GM19035 (cell line): ENCODE measurements around the gene RGS9BP.
"Not testable (repeated sequence)": the region's sequence is repeated elsewhere in the genome, so short reads cannot be mapped to it uniquely, and the experiment has no call there.

ENCODE experiments used
- ATAC-seq: cut with Tn5 transposase; IDR thresholded peaks from one replicate; pipeline ENCODE4 v1.9.1; 2021; ENCODE audit not compliant: unreplicated experiment

The RGS9BP gene

GRCh38 chr19:32694851-32695250, 19.2 kb downstream of the RGS9BP start:
- not testable (repeated sequence) for ATAC-seq

- ATAC-seq, result not testable (repeated sequence)
Observed at GRCh38 chr19:32695506-32695905, 19.9 kb downstream of the RGS9BP start.

DNA sequence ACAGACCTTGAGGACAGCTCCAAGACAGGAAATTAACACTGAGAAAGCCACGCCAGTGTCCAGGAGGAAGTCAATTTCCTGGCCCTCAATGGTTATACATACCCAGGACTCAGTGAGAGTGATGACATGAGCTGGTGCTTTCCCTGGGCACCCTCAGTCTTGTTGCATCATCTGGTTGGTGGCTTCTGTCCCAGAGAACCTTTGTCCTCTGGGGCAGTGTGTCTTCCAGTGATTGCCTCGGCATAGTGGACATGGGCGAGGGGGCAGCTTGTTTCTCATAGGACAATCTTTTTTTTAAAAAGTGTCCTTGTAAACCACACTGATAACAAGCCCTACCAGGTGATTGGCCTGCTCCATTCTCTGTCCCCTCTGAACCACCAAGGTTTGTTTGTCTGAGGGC, 21.1 kb downstream of the RGS9BP start:
- not testable (repeated sequence) for ATAC-seq

GRCh38 chr19:32700129-32700528, 24.5 kb downstream of the RGS9BP start:
- ATAC-seq, result not testable (repeated sequence)

DNA sequence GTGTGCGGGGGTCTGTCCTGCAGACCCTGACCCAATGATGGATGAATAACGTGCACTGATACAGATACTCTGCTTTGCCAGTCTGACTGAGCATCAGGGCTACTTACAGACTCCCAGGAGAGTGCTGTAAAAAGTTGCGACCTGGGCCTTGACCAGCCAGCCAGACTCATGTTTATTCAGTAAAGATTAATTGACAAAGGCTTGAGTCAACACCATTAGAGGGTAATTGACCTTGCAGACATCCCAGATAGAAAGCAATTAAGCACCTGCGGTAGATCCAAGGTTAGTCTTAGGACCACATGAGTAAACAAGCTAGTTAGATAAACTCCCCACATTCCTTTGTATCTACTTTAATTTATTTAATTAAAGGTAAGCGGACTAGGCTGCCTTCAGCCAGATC, 26.4 kb downstream of the RGS9BP start:
- ATAC-seq, result no peak

DNA sequence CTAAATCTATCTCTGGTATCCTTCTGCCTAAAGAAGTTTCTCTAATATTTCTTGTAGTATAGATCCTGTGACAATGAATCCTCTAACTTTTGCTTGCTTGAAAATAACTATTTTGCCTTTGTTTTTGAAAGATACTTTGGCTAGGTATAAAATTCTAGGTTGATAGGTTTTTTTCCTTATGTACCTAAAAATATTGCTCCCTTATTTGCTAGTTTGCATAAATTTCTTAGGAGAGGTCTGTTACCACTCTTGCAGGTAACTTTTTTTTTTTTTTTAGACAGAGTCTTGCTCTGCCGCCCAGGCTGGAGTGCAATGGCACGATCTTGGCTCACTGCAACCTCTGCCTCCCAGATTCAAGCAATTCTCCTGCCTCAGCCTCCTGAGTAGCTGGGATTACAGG, 28.4 kb downstream of the RGS9BP start:
- not testable (repeated sequence) for ATAC-seq

DNA sequence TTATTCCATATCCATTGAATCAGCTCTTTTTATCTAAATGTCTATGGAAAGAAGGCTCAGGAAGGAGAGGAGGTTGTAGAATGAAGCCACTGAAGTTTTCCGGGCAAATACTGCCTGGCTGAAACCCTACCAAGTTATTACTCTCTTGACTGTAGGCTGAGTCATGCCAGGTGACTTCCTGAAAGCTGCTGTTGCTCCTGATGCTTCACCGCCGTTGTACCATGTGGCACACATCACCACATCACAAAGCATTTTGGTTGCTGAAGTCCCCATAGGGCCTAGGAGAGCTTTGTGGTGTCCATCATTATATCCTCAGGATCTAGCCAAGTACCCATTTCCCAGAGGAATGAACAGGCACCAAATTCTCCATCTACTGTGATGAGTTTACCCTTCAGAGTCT, 32.8 kb downstream of the RGS9BP start:
- no peak for ATAC-seq

- no peak for ATAC-seq
Observed at GRCh38 chr19:32709032-32709431, 33.4 kb downstream of the RGS9BP start.

DNA sequence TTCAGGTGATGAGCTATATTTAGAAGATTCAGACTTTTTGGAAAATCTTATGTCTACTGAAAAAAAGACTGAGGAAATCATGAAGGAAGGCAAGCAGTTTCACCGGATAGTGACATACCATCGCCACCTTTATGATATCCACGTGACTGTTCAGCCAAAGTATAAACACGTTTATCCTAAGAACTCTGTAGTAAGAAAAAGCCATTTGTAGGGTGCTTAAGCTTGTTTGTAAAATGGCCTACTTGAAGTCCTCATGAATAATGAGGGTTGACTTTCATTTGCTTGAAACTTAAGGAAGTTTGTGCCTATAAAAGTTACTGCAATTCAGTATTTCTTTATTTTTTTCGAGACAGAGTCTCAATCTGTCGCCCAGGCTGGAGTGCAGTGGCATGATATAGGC, 36.1 kb downstream of the RGS9BP start:
- no peak for ATAC-seq

- not testable (repeated sequence) for ATAC-seq
Observed at GRCh38 chr19:32716203-32716602, 40.6 kb downstream of the RGS9BP start.

GRCh38 chr19:32717496-32717895, 41.8 kb downstream of the RGS9BP start:
- ATAC-seq, result no peak

DNA sequence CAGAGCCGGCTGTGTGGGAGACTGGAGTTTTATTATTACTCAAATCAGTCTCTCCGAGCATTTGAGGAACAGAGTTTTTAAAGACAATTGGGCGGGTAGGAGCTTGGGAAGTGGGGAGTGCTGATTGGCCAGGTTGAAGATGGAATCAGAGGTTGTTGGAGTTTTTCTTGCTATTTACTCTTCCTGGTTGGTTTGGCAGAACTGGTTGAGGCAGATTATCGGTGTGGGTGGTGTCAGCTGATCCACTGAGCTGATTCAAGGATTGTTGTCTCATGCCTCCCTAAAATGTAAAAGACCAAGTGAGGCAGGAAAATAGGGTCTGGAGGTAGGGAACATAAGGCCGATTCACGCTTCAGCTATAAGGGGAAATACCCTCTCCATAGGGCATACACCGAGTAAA, 42.6 kb downstream of the RGS9BP start:
- no peak for ATAC-seq

DNA sequence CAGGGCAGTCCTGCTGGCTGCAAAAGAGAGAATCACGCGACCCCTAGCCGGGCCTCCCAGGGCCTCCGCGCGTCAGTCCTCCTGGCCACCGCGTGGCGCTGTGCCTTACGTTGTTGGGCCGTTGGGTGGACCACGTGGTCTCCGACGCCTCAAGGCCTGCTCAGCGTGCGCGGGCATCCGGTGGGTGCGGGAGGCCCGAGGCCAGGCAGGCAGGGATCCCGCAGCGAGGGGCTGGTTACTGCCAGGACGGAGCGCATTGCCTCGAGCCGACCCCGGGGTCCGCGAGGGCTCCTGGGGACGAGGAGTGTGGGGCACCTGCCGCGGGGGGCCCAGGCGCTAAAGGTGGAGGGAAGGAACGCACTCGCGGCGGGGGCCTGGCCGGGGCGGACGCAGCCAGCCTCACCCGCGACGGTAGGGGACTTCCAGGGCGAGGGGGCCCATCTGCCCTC, 44.0 kb downstream of the RGS9BP start, which contains the start of gene TDRD12:
TSS of gene TDRD12 (plus strand) at position 157 of the 449 bp plus-strand sequence. CDS start 306 bp downstream, outside the sequence.
- ATAC-seq, result no peak

DNA sequence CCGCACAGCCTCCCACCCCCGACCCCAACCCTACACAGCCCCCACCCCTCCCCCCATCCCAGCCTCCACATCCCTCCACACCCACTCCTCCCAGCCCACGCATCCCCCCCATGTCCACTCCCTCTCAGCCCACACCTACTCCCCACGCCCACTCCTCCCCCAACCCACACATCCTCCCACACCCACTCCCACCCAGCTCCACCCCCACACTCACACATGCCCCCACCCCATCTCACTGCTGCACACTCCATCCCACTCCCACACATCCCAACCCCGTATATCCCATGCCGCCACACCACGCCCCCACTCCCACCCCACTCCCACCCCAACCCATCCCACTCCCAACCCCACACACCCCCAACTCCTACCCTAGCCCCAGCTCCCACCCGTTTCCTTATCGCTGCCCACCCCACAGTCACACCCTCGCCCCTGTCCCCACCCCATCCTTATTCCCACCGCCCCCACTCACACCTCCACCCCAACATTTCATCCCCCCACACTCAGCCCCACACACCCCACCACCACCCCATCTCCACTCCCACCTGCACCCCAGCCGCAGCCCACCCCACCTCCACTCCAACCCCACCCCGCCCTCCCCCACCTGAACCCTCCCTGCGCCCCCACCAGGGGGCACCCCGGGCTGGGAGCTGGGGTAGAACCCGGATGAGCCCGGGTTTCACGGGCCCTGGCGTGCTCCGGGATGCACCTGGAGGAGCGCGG, 44.7 kb downstream of the RGS9BP start:
- ATAC-seq, result no peak

- no peak for ATAC-seq
Observed at GRCh38 chr19:32720936-32721250, 45.2 kb downstream of the RGS9BP start.
